DND-41 (cell line): ENCODE data around the gene NCK1.

Source experiments
- EZH2 ChIP-seq: IDR thresholded peaks from 3 replicates; pipeline ENCODE4 v1.6.1; 2012; ENCODE audit warnings: borderline replicate concordance, low read depth, mild to moderate bottlenecking, moderate library complexity, low read length, inconsistent platforms; ENCODE audit not compliant: severe bottlenecking
- TF ChIP-seq, protein P1 (sequence below): IDR thresholded peaks from 2 replicates; pipeline ENCODE4 v1.5.1; 2012; ENCODE audit warnings: borderline replicate concordance, low read length, moderate library complexity, mild to moderate bottlenecking; ENCODE audit not compliant: poor library complexity, severe bottlenecking; ENCODE audit errors: extremely low read depth

DNA sequence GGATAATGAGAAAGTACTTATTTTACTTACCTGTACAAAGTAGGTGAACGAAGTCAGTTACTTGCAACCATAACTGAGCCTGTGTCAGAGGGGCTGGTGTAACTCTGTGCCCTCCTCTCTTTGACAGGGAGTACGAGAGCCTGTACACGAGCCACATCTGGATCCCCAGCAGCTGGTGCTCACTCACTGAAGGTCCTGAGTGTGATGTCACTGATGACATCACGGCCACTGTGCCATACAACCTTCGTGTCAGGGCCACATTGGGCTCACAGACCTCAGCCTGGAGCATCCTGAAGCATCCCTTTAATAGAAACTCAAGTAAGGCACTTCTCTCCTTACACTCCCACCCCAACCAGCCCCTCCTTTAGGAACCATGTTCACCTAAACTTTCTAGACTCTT lies 120.0 kb downstream of the NCK1 start:
- TF ChIP-seq, protein P1, sequence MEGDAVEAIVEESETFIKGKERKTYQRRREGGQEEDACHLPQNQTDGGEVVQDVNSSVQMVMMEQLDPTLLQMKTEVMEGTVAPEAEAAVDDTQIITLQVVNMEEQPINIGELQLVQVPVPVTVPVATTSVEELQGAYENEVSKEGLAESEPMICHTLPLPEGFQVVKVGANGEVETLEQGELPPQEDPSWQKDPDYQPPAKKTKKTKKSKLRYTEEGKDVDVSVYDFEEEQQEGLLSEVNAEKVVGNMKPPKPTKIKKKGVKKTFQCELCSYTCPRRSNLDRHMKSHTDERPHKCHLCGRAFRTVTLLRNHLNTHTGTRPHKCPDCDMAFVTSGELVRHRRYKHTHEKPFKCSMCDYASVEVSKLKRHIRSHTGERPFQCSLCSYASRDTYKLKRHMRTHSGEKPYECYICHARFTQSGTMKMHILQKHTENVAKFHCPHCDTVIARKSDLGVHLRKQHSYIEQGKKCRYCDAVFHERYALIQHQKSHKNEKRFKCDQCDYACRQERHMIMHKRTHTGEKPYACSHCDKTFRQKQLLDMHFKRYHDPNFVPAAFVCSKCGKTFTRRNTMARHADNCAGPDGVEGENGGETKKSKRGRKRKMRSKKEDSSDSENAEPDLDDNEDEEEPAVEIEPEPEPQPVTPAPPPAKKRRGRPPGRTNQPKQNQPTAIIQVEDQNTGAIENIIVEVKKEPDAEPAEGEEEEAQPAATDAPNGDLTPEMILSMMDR: no peak
- TF ChIP-seq EZH2: no peak
